SK-N-MC (cell line): Measurements from ENCODE around the gene CASP10.
A peak's percentile ranks its signal among the peaks of the same experiment; 100 is the strongest.

Source experiments
- DNase-seq: peaks from one replicate; pipeline ENCODE4 v3.0.0-alpha.2; 2011; ENCODE audit warnings: low read depth, low spot score
- H3K27ac ChIP-seq: fragments of 200-600 bp; sonication (generic); 2 replicates; pipeline ENCODE4 v1.5.1; 2016; ENCODE audit warnings: mixed run types
- H3K36me3 ChIP-seq: fragments of 200-600 bp; sonication (generic); 2 replicates; pipeline ENCODE4 v1.6.1; 2017; ENCODE audit warnings: antibody characterized with exemption, low read length, mixed read lengths; ENCODE audit not compliant: insufficient read depth
- H3K4me3 ChIP-seq: fragments of 200-600 bp; sonication (generic); 2 replicates; pipeline ENCODE4 v1.5.1; 2016
- H3K9ac ChIP-seq: fragments of 200-600 bp; sonication (generic); 2 replicates; pipeline ENCODE4 v1.8.0; 2017; ENCODE audit warnings: mixed run types, mixed read lengths; ENCODE audit not compliant: insufficient read length
- H3K9me3 ChIP-seq: fragments of 200-600 bp; sonication (generic); 2 replicates; pipeline ENCODE4 v1.6.1; 2017; ENCODE audit warnings: low read depth, mild to moderate bottlenecking, antibody characterized with exemption, low read length, moderate library complexity, mixed read lengths
- EZH2 ChIP-seq: fragments of 200-600 bp; sonication (generic); IDR thresholded peaks from one replicate; pipeline ENCODE4 v1.6.1; 2017; ENCODE audit warnings: antibody characterized with exemption
- FOXP2 ChIP-seq: optimal IDR thresholded peaks from 2 replicates; pipeline ENCODE3; 2011; ENCODE audit warnings: mild to moderate bottlenecking, moderate library complexity; ENCODE audit not compliant: insufficient read depth; ENCODE audit errors: extremely low read length, control extremely low read depth
- POLR2AphosphoS5 ChIP-seq: IDR thresholded peaks from 2 replicates; pipeline ENCODE4 v1.6.1; 2012; ENCODE audit warnings: mild to moderate bottlenecking, low read depth, low read length, borderline replicate concordance

The CASP10 gene

DNA sequence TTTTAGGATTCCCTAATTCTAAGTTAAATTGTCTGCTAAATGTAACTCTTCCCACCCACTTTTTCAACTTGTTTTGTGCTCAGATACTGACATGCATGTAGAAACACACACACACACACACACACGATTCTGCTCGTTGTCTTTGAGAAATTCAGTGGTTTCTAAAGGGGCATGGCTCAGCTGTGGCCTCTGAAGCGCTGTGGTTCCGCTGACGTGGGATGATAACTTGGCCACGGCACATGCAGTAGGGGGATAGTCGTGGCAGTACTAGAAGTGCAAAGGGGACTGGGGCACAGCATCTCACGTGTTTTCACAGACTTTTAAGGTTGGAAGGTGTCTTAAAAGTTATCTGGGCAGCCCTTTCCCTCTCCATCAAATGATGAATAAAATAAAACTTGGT, 18.4 kb downstream of the CASP10 start:
- no peaks in the 10 kb centered on the region for H3K36me3 ChIP-seq
- no peak for TF ChIP-seq FOXP2
- TF ChIP-seq EZH2, result no peak
- no peak for TF ChIP-seq POLR2AphosphoS5

DNA sequence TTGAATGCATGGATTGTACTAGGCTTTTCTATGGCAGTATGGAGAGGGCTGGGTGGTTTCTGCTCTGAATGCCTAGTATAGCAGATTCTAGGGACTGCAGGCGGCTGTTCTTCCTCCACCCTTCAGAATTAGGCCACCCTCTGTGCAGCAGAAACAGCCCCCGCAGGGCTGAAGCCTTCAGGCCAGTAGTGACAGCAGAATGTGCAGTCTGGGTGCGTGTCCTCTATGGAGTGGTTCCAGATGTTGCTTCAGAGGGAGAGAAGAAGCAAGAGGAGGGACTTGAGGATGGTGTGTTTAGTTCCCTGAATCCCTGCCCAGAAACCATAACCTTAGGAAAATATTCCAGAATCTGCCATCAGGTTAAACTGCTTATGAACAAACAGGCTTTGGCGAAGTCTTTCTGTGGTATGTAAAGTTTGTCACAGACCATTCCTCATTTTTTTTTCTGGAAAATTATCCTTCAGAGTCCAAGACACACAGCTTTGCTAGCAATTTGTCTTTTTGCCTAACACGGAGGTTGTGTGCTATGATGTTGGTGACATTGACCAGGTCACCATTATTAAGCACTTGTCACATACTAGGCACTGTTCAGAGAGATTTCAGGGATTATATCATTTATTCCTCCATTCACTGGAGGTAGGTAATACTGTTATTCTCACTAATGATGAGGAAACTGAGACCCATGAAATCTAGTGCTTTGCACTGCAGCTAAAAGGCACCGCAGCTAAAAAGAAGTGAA, 21.1 kb downstream of the CASP10 start:
- no peak overlapping the region for H3K9ac ChIP-seq
- no peaks in the 10 kb centered on the region for H3K36me3 ChIP-seq
- peak overlapping the region; percentile 45 for H3K4me3 ChIP-seq
- peak; percentile 92 for DNase-seq
- TF ChIP-seq EZH2 (no peak), FOXP2 (peak; percentile 96), POLR2AphosphoS5 (peak; percentile 74; the same call in 1 of the 2 replicates)
- peak overlapping the region; percentile 71; the same call in 1 of the 2 replicates for H3K27ac ChIP-seq
- H3K9me3 ChIP-seq, result no peaks in the 10 kb centered on the region

More for the DNA sequence above, 18.4 kb downstream of the CASP10 start:
- H3K9me3 ChIP-seq, result no peaks in the 10 kb centered on the region
- no peak for DNase-seq
- no peak overlapping the region for H3K4me3 ChIP-seq
- no peak overlapping the region for H3K27ac ChIP-seq
- H3K9ac ChIP-seq, result no peak overlapping the region

DNA sequence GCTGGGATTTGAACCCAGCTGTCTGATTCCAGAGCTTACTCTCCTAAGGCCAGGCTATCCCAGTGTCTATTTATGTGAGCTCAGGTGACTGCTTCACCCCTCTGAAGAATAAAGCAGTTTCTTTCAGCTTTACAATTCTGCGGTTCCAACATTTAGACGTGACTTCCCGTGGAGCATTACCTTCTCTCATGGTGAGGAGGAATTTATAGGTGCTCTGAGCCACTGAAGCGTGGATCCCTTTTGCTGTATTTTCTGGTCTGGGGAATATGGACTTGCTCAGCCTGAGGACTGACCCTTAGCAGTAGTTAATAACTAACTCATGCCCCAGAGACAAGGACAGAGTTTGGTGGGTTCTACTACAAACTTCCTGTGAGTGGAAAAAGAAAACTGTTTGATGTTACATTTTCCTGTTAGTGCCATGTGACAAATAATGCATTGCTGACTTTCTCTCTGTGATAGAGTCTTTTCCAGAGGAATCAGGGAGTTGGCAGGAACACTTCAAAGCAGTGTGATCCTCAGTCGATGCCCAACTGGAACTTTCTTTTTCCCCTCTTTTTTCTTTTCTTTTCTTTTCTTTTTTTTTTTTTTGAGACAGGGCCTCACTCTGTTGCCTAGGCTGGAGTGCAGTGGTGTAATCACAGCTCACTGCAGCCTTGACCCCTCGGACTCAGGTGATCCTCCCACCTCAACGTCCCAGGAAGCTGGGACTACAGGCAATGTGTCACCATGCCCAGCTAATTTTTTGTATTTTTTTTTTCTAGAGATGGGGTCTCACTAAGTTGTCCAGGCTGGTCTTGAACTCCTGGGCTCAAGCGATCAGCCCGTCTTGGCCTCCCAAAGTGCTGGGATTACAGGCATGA, 21.9 kb downstream of the CASP10 start:
- H3K9me3 ChIP-seq, result no peaks in the 10 kb centered on the region
- no peak for DNase-seq
- H3K36me3 ChIP-seq, result no peaks in the 10 kb centered on the region
- peak overlapping the region; percentile 45; the same call in 1 of the 2 replicates for H3K4me3 ChIP-seq
- H3K27ac ChIP-seq, result peak overlapping the region; percentile 71; the same call in 1 of the 2 replicates
- TF ChIP-seq FOXP2 (no peak), EZH2 (no peak), POLR2AphosphoS5 (no peak)
- H3K9ac ChIP-seq, result no peak overlapping the region

DNA sequence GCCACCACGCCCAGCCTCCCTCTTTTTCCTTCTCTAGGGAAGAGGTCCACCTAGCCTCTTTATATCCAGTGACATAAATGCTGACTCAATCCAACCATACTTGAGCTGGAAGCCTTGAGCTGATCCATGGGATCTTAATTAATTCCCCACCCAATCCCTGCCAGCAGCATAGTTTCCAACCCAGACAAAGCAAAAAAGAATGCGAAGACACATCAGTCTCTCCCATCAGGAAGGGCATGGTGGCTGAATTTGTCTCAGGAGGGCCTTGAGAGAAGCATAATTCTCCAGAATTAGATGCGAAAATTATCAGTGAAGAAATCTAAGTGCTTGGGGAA, 22.5 kb downstream of the CASP10 start:
- DNase-seq, result no peak
- H3K36me3 ChIP-seq, result no peaks in the 10 kb centered on the region
- TF ChIP-seq FOXP2, result no peak
- no peak for TF ChIP-seq POLR2AphosphoS5
- no peak for TF ChIP-seq EZH2
- H3K9me3 ChIP-seq, result no peaks in the 10 kb centered on the region
- H3K4me3 ChIP-seq, result no peak overlapping the region
- no peak overlapping the region for H3K9ac ChIP-seq
- peak overlapping the region; percentile 70; the same call in 1 of the 2 replicates for H3K27ac ChIP-seq

DNA sequence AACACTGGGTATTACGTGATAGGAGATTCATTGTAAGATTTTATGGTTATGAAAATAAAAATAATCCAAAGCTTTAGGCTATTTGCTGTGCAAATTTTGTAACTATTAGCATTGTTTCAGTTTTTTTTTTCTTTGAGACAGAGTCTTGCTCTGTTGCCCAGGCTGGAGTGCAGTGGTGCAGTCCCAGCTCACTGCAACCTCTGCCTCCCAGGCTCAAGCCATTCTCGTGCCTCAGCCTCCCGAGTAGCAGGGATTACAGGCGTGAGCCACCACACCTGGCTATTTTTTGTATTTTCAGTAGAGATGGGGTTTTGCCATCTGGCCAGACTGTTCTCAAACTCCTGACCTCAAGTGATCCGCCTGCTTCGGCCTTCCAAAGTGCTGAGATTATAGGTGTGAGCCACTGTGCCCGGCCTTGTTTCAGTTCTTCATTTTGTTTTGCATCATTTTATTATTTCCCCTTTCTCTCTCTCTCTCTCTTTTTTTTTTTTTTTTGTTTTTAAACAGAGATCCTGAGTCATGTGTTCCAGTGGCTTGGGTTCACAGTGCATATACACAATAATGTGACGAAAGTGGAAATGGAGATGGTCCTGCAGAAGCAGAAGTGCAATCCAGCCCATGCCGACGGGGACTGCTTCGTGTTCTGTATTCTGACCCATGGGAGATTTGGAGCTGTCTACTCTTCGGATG, 25.8 kb downstream of the CASP10 start:
- Histone ChIP-seq H3K36me3 (no peaks in the 10 kb centered on the region), H3K27ac (peak overlapping the region; percentile 4; the same call in 1 of the 2 replicates), H3K4me3 (no peak overlapping the region), H3K9ac (no peak overlapping the region), H3K9me3 (no peaks in the 10 kb centered on the region)
- no peak for DNase-seq
- TF ChIP-seq EZH2 (no peak), FOXP2 (no peak), POLR2AphosphoS5 (no peak)

DNA sequence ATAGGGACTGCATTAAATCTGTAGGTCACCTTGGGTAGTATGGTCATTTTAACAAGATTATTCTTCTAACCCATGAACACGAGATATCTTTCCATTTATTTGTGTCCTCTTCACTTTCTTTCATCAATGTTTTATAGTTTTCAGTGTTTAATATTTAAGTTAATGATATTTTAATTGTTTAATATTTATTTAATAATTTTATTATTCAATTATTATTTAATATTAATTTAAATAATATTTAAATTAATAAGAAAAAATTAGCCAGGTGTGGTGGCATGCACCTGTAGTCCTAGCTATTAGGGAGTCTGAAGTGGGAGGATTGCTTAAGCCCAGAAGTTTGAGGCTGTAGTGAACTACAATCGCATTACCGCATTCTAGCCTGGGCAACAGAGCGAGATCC, 33.0 kb downstream of the CASP10 start:
- TF ChIP-seq EZH2, result no peak
- TF ChIP-seq FOXP2, result no peak
- TF ChIP-seq POLR2AphosphoS5, result no peak
- Histone ChIP-seq H3K4me3 (no peak overlapping the region), H3K9ac (no peak overlapping the region), H3K36me3 (no peaks in the 10 kb centered on the region), H3K27ac (no peak overlapping the region), H3K9me3 (no peaks in the 10 kb centered on the region)
- no peak for DNase-seq

DNA sequence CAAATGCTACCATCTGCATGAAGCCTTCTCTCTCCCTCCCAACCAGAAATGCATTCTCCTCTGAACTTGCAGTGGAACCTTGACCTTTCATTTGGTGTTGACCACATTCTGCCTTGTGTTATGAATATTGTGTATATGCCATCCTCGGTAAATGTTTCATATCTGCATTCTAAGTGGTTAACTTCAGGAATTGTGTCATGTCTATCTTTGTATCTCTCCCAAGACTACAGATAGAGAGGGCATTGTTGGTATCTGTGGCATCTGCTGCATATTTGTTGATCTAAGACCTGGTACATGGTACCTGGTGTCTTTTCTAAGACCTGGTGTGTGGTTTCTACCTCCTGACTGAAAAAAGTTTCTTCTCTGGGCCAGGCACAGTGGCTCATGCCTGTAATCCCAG, 34.0 kb downstream of the CASP10 start:
- no peak overlapping the region for H3K27ac ChIP-seq
- no peak overlapping the region for H3K9ac ChIP-seq
- DNase-seq, result no peak
- no peaks in the 10 kb centered on the region for H3K36me3 ChIP-seq
- no peak overlapping the region for H3K4me3 ChIP-seq
- H3K9me3 ChIP-seq, result no peaks in the 10 kb centered on the region
- TF ChIP-seq EZH2 (no peak), FOXP2 (no peak), POLR2AphosphoS5 (no peak)

DNA sequence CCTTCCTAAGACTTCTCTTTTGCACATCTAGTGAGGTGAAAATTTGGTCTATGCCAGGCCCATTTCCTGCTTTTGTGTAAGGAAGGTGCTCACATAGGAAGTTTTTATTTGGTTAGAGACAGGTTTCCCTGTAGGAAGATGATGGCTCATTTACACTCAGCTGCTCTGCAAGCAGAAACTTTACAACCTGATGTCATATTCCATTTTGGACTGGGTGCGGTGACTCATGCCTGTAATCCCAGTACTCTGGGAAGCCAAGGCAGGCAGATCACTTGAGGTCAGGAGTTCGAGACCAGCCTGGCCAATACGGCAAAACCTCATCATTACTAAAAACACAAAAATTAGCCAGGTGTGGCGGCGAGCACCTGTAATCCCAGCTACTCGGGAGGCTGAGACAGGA, 35.8 kb downstream of the CASP10 start:
- TF ChIP-seq POLR2AphosphoS5, result no peak
- no peak for TF ChIP-seq EZH2
- TF ChIP-seq FOXP2, result no peak
- H3K4me3 ChIP-seq, result no peak overlapping the region
- H3K9me3 ChIP-seq, result no peaks in the 10 kb centered on the region
- no peak for DNase-seq
- no peak overlapping the region for H3K9ac ChIP-seq
- H3K27ac ChIP-seq, result no peak overlapping the region
- H3K36me3 ChIP-seq, result no peaks in the 10 kb centered on the region
